ENCODE measurements around the gene SMIM1.

DNA sequence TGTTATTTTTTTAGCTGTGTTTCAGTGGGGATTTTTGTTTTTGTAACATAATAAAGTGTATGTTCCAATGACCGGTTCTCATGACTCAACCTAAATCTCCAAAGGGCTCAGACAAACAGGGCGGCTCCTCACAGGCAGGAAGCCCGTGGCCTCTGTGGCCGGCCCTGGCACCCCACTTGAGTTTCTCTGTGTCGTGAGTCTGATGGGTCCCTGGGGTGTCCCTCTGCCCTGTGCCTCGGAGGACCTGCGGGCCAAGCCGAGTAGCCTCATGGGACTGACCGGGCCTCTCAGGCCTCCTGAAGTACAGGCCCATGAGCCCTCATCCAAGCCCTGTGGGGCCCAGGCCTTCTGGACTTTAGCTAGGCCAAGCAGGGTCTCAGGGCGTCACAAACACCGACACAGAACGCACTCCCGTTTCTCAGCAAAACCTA is 36.4 kb upstream of the SMIM1 start:
- TF ChIP-seq CTCF (optimal IDR thresholded peaks at IDR 0.05 in 1 of 3, IDR thresholded peaks at IDR 0.05 in 1 of 3, conservative IDR thresholded peaks at IDR 0.05 in 1 of 3; ENCODE audit: extremely low read depth in 1 of 3, insufficient read depth in 2 of 3, low read length in 3 of 3) (no peak), EZH2 (IDR thresholded peaks at IDR 0.05; ENCODE audit: low read length) (no peak)
